Esophagus squamous epithelium (tissue), 4 donors: ENCODE data around the gene NME9.

Source experiments
- CTCF ChIP-seq, 6 experiments: fragments of 450-650 bp in 4 of 6; fragments of 200-600 bp in 2 of 6; sonication (generic) in 2 of 6; IDR thresholded peaks; one replicate each; pipeline ENCODE4 v1.5.1; 2016 to 2019; ENCODE audit warnings: antibody characterized with exemption in 6 of 6, mild to moderate bottlenecking in 4 of 6, moderate library complexity in 4 of 6
- POLR2A ChIP-seq, 4 donors: fragments of 450-650 bp; IDR thresholded peaks; one replicate each; pipeline ENCODE4 v1.6.1; 2017; ENCODE audit warnings: antibody characterized with exemption in 4 of 4, mild to moderate bottlenecking in 4 of 4, moderate library complexity in 3 of 4

- no peak for TF ChIP-seq CTCF (IDR thresholded peaks at IDR 0.05)
- TF ChIP-seq POLR2A (IDR thresholded peaks at IDR 0.05), result no peak
These were observed 76.0 kb downstream of the NME9 start for GRCh38 chr3:138253609-138254008.
